Uterus (tissue), 2 donors: ENCODE results near the gene LTF.

Source experiments
- CTCF ChIP-seq, 4 experiments: fragments of 200-600 bp in 2 of 4; fragments of 450-650 bp in 2 of 4; sonication (generic) in 2 of 4; IDR thresholded peaks; one replicate each; pipeline ENCODE4 v1.5.1; 2016 to 2019; ENCODE audit warnings: antibody characterized with exemption in 4 of 4, mild to moderate bottlenecking in 2 of 4, moderate library complexity in 1 of 4
- POLR2A ChIP-seq, 2 donors: fragments of 450-650 bp; IDR thresholded peaks; one replicate each; pipeline ENCODE4 v1.6.1; 2016; ENCODE audit warnings: antibody characterized with exemption in 2 of 2, mild to moderate bottlenecking in 1 of 2, moderate library complexity in 1 of 2

GRCh38 chr3:46465196-46465520, 453 bp upstream of the LTF start:
- TF ChIP-seq CTCF (IDR thresholded peaks at IDR 0.05) (no peak), POLR2A (IDR thresholded peaks at IDR 0.05) (no peak)
